GM19193 (cell line): ENCODE results near the gene C6orf47.

Experiments used
- POLR2A ChIP-seq: IDR thresholded peaks from 4 replicates; pipeline ENCODE4 v1.6.1; 2011; ENCODE audit not compliant: insufficient read depth, insufficient read length; ENCODE audit errors: extremely low read depth

Gene C6orf47

DNA sequence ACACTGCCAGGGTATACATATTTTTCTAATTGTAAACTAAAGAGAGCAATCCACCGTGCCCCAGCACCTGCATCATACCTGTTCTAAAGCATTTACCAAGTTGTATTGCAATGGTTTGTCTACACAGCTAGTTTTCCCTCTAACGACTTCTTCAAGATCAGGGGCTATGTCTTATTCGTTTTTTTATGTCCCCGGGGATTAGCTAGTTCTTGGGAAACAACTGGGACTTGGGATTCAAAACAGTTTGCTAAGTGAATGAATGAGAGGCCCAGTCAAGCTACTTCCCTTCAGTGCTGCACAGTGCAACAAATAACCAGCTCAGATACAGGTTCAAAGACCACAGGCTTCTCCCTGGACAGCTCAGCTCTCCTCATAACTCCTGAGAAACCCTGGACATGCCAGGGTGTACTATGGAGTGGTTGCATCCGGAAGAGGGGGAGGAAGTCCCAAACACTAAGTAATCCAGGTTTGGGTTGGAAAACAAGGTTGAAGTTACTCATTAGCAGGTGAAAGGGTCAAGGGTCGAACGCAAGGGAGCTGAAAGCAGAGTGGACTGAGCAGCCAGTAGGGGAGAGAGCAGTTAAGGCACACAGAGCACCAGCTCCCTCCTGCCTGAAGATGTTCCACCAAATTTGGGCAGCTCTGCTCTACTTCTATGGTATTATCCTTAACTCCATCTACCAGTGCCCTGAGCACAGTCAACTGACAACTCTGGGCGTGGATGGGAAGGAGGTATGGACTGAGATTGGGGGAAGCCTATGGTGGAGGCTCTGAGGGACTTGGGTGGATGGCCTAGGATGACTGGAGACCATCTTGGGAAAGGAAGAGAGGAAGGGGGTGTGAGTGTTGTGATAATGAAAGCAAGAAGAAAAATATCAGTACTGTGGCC is 5.0 kb downstream of the C6orf47 start, which contains the start of gene APOM:
Gene APOM (plus strand): TSS at position 546 of the 889 bp plus-strand sequence. CDS start 73 bp downstream, at position 619.
- TF ChIP-seq POLR2A: no peak

DNA sequence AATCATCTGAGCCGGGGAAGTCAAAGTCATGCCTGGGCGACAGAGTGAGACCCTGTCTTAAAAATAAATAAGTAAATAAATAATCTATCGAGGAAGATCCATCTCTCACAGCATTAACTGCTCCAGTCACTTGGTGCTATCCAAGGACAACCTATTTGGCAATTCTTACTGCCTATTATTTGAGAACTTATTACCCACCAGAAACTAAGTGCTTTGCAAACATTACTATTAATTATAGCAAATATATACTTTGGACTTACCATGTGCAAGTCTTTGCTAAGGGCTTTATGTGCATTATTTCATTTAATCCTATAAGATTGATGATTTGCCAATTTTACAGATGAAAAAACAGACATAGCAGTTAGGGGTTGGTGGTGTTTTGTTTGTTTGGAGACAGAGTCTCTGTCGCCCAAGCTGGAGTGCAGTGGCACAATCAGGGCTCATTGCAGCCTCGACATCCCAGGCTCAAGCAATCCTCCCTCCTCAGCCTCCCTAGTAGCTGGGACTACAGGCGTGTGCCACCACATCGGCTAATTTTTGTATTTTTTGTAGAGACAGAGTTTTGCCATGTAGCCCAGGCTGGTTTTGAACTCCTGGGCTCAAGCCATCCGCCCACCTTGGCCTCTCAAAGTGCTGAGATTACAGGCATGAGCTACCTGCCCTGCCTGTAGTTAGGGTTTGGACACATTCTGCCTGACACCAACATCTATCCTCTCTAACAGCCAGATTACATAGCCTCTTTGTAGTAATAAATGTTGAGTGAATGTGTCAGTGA is 5.8 kb downstream of the C6orf47 start:
- no peak for TF ChIP-seq POLR2A

DNA sequence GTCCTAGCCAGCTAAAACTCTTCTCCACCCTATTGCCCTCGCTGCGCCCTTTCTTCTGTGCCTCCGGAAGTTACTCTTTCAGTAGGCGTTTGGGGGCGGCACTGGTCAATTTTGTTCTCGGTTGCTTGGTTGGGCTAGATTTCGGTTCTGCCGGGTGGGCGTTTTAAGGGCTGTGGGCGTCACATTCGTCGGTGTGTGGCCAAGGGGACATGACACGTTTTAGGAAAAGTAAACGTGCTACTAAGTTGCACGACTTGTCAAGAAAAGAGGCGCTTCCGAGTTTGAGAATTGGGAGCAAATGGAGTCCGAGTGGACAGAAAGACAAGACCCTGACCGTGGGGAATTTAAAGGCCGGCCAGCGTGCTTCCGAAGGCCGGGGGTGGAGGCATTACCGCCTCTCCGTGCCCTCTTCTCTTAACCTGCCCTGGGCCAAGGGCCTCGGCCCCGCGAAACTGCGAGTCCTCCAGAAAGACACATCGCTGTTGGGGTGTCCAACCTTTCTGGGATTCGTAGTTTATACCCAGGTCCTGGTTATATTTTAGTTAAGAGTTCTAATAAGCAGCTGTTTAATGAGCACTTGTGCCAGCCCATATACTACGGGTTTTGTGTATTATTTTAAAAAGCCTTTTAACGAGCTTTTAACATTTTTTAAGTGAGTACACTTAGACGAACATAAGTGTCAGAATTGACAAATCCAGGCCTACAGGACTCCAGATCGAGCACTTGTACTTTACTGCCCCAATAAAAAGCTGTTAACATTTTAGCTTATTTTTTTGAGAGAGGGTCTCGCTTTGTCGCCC is 7.5 kb downstream of the C6orf47 start:
- peak; percentile 74 for TF ChIP-seq POLR2A

DNA sequence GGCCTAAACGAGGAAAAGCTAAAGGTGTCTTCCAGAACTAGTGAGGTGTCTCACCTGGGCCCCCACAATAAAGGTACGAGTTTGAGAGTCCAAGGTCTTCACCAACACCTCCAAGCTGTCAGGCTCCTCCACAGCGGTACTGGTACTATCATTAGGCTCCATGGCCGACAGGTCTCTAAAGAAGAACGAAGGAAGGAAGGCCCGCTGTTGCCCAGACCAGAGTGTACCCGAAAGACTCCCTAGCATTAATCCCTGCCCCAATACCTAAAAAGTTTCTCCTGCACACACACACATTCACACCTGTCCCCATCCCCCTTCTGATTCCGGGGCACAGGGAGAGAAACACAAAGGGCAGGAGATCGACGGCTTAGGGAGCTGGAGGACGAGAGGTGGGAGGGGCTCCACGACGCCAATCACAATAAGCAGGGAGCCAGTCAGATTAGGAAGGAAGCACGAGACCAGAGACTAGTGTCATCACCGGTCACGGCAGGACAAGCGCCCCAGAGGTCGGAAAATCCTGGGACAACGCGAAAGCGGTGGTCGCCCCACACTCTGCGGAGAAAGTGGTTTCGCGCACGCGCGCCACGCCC is 8.9 kb downstream of the C6orf47 start:
- TF ChIP-seq POLR2A: no peak

DNA sequence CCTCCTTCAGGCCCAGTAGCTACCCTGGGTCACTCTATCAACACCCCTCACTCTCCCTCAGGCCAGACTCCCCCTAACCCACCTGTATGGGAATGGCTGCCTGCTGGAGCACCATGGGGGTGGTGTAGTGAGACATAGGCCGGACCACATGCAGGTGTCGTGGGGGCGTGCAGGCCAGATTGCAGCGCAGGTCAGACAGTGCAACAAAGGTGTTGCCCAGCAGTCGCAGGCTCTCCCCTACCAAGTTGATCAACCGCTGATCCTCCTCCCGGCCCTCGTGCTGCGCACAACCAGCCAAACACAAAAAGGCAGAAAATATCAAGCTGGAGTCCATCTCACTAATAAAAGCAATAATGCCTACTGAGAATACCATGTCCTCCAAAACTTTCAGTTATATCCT is 15.3 kb downstream of the C6orf47 start:
- TF ChIP-seq POLR2A: no peak

DNA sequence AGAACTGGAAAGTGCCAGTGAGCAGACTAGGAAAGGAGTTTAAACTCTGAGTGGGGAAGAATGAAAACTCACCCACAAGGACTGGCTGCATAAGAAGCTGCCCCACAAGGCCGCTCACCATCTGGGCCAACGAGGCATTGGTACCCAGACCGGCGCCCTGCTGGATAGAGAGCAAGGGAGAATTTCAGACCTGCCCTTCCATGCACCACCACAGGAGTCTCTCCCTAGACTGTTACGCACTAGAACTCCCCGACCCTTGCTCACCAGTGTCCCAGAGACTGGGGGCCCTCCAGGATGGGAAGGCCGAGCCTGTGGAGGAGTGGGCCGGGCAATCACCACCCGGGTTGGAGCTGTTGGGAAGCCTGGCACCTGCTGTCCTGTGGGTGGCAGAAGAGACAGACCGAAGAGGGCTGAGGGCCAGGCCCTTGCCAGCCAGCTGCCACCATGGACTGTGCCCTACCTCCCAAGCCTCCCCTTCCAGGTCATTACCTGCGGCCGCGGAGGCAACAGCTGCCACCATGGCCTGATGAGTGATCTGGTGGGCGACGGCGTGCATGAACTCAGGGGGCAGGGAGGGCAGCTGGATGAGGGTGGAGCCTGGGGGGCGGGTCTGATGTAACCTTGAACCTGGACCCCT is 16.6 kb downstream of the C6orf47 start:
- no peak for TF ChIP-seq POLR2A

DNA sequence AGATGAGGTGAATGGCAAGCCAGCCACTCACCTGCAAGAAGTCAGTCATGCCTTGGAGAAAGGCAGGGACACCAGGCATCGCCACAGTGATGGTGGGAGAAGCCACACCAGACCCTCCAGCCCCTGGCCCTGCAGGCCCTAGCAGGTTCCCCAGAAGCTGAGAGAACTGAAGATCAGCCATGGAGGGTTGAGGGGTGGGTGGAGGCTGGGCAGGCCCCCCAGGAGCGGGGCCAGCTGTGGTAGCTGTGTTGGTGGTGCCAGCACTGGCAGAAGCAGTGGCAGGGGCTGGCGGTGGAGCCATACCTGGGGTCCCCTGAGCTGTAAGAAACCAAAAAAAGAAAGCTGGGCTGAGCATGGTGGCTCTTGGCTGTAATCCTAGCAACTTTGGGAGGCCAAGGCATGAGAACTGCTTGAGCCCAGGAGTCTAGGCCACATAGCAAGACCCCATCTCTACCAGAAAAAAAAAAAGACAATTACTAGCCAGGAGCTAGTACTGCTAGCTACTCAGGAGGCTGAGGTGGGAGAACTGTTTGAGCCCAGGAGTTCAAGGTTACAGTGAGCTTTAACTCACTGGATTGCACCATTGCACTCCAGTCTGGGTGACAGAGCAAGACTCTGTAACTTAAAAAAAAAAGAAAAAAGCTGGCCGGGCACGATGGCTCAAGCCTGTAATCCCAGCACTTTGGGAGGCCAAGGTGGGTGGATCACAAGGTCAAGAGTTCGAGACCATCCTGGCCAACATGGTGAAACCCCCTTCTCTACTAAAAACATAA is 17.6 kb downstream of the C6orf47 start:
- TF ChIP-seq POLR2A: no peak

DNA sequence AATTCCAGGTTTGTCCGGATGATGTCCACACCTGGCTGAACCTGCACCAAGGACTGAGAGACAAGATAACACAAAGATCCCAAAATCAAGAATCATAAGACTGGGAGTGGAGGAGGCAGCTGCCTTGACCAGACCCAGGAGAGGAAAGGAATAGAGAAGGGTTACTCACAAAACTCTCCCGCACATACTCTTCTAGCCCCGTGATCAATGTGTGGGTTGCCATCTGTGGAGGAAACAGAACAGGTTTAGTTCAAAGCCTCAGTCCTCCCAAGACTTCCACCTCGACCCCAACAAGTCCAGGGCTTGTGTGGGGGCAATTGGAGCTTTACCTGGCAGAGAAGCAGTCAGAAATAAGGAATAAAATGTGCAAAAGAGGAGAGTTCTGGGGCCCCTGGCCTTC is 19.2 kb downstream of the C6orf47 start:
- no peak for TF ChIP-seq POLR2A

DNA sequence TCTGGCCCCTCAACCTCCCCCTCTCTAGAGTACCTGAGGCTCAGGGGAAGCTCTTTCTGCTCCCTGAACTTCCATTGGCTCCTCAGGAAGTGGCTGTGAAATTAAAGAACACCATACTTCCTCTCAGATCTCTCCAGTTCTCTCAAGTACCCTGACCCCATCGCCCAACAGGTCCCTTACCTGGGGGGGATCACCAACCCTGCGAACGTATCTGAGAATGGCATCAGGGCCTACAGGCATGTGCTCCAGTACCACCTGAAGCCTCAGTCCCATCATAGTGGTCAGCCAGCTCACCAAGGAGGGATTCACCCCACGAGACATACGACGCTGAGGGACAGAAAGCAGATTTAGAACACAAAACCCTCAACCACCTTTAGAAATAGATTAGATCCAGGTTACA is 20.0 kb downstream of the C6orf47 start:
- no peak for TF ChIP-seq POLR2A

DNA sequence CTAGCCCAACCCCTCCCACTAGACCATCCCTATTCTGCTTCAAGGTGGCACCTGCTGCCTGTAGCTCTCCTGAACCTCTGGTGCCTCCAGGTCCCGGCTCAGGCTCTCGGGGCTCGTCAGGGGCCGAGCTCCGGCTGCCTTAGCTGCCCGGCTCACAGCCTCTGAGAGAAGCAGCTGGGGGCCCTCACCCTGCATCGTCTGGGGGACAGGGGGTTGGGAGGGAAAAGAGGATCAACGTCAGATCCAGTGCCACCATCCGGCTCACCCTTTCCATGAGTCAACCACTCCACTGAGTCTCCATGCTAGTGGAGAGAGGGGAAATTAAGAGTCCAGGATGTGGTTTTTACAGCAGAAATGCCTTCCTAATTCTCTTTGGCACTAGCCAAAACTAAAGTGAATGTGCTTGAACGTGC is 21.1 kb downstream of the C6orf47 start:
- no peak for TF ChIP-seq POLR2A

DNA sequence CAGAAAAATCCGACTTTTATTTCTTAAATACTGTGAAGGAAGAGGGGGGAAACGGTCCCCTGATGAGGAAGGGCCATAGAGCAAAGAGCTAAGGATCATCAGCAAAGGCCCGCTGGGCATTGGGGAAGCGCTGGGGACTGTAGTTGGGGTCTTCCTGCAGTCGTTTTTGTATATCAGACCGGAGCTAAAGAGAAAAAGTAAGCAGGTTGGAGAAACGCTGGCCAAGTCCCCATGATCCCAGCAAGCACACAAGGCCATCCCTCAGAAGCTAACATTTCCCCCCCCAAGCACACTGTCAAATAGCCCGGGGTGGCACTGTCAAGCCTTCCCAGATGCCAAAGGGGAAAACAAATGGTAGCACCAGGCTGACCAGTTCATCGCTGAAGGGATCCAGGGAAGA is 21.5 kb downstream of the C6orf47 start:
- TF ChIP-seq POLR2A: peak; percentile 12

DNA sequence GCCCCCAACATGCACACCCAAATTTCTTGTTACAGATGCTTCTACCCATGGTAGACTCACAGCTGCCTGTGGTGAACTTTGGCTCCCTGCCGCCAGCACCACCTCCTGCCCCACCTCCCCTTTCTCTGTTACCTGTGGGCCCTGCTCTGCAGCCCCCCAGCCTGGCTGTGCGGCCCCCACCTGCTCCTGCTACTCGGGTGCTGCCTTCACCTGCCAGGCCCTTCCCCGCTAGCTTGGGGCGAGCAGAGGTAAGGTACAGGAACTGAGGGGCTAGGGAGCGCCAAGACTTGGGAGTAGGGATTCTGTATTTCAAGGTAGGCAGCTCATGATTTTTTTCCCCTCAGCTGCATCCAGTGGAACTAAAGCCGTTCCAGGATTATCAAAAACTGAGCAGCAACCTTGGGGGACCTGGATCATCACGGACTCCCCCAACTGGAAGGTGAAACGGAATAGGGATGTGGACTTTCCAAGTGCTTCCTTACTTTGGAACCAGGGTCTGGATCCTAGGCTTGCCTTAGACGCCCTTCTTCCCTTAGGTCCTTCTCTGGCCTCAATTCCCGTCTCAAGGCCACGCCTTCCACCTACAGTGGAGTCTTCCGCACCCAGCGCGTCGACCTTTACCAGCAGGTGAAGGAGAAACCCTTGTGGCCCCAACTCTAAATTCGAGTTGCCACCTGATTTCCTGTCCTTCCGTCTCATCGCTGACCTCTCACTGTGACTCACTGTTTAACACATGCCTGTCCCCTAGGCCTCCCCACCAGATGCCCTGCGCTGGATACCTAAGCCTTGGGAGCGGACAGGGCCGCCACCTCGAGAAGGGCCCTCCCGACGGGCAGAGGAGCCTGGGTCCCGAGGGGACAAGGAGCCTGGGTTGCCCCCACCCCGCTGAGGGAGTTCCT is 23.6 kb downstream of the C6orf47 start:
- TF ChIP-seq POLR2A: peak; percentile 17

DNA sequence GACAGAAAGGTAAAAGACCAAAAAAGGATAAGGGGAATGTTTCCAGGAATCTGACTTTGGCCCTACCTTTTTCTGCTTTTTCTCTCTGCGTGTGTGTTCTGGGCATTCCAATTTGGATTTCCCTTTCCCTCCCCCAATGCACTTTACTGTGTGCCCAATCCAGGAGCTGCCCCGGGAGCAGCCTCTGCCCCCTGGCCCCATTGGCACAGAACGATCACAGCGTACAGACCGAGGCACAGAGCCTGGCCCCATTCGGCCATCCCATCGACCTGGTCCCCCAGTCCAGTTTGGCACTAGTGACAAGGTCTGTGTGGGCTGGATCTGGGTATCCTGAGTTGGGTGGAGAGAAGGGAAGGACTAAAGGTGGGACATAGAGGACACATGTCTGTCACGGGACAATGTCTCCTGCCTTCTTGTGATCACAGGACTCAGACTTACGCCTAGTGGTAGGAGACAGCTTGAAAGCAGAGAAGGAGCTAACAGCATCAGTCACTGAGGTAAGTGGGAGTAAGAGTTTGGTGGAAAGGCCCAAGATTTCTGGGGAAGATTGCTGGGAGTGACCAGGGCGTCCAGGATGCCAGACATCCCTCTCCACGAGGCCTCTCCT is 25.5 kb downstream of the C6orf47 start:
- no peak for TF ChIP-seq POLR2A

DNA sequence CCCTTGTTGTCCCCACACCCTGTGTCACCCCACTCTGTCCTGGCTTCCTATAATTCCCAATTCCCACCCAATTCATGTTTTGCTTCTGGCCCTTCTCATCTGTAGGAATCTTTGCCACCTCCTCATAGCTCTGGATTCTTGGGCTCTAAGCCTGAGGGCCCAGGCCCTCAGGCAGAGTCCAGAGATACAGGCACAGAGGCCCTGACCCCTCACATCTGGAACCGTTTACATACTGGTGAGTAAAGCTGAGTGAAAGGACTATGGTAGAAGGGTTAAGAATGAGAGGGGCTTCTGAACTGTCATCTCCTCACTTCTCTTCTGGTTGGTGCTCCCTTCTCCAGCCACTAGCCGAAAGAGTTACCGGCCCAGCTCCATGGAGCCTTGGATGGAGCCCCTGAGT is 26.4 kb downstream of the C6orf47 start:
- no peak for TF ChIP-seq POLR2A
